Measurements from ENCODE around the gene SLC17A5.
"Not testable (repeated sequence)": the region's sequence is repeated elsewhere in the genome, so short reads cannot be mapped to it uniquely, and the experiment has no call there.

SLC17A5 gene

GRCh38 chr6:73613806-73614536, 39.8 kb downstream of the SLC17A5 start:
- no peak for DNase-seq

DNA sequence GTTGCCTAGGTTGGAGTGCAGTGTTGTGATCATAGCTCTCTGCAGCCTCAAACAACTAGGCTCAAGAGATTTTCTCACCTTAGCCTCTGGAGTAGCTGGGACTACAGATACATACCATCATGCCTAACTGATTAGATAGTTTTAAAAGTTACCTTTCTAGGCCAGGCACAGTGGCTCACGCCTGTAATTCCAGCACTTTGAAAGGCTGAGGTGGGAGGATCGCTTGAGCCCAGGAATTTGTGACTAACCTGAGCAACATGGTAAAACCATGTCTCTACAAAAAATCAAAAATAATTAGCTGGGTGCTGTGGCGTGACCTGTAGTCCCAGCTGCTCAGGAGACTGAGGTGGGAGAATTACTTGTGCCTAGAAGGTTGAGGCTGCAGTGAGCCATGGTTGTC, 41.2 kb downstream of the SLC17A5 start:
- no peak for DNase-seq

- DNase-seq = no peak
Measured at GRCh38 chr6:73610444-73611275, 43.1 kb downstream of the SLC17A5 start.

- DNase-seq = no peak
Measured at GRCh38 chr6:73608761-73609160, 45.0 kb downstream of the SLC17A5 start.

DNA sequence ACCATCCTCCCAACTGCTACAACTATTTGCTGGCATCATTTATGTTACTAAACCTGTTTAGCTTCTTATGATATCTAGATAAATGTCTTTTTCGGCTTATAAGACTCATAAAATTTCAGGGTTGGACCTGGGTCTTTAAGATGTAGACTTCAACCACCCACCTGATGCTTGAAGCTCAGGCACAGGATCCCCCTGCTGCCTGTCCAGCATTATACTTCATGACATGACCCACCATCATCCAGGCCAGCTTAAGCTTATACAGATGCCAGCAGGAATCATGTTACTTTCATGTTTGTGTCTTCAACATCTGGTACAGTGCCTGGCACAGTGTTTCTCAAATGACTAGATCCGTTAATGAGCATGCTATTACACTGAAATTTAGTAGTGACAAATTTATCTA, 47.4 kb downstream of the SLC17A5 start:
- no peak for DNase-seq

GRCh38 chr6:73604461-73604860, 49.3 kb downstream of the SLC17A5 start:
- no peak for DNase-seq

DNA sequence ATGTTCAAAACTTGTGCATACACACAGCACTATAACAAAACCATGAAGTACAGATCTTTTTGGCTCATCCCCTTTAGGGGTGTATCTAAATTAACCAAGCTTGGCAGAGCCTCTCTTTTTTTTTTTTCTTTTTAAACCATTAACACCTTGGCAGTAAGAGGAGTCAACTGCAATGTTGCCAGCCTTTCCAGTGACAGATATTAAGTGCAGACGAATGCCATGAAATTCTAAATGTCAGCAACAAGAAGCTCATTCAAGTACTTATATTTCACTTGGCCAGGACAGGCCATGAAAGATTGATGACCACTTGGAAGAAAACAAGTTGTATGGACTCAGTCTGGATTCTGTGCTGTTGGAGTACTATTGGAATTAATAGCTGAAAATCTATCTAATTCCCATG, 49.8 kb downstream of the SLC17A5 start:
- DNase-seq = no peak

GRCh38 chr6:73586416-73586974, 67.3 kb downstream of the SLC17A5 start:
- DNase-seq = no peak

- no peak for DNase-seq
Measured at GRCh38 chr6:73585566-73586415, 68.0 kb downstream of the SLC17A5 start.

- DNase-seq = no peak
Measured at GRCh38 chr6:73581293-73581692, 72.5 kb downstream of the SLC17A5 start.

DNA sequence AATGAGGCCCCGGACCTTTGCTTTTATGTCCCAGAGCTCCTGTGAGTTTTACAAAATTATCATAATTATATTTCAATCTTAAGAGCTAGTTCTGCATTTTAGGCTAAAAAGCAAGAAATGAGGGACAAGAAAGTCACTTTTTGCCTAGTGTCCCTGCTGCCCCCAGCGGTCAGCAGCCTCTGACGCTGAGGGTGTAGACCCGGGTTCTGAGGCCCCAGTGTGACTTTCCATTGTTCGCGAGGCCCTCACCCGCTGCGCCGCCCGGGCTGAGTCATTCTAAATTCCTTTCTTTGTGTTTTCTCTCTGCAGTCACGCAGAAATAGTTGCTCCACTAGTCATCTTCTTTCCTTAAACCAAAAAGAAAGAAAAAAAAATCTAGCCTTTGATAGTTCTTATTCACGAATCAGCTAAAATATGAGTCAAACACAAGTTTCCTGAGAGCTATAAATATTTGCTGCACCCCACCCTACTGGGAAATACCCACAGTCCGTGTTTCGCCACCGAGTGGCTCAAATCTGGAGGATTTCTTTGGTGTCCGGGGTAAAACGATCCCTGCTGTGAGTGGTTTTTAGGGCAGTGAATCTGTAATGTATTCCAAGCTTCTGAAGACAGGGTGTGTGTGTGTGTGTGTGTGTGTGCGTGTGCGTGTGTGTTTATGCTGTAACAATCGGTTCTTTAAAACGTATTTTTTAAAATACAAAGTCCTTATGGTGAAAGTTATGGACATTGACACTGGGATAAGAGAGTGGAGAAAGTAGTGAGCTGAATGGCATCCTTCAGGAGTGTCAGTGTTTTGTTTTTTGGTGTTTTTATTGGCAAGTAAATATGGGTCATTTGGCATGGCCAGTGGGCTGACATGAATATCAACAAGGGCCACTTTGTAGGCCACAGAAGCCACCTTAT, 73.3 kb downstream of the SLC17A5 start:
- peak; percentile 73 for DNase-seq

DNA sequence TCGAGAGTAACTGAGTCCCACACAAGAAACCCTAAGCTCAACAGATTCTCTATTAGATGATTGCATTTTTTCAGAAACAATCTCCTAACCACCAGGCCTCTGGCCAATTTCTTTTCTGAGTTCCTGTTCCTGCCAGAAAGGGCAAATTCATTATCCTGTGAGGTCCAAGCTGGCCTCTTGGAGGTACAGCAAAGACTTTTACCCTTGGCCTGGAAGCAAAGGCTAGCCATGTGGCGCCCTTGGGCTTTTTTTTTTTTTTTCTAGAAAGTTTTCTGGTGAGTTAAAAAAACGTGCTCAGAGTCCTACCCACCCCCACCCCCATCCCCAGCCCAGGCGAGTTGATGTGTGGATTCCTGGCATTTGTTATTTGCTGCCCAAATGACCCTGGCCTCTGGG, 73.9 kb downstream of the SLC17A5 start:
- no peak for DNase-seq

DNA sequence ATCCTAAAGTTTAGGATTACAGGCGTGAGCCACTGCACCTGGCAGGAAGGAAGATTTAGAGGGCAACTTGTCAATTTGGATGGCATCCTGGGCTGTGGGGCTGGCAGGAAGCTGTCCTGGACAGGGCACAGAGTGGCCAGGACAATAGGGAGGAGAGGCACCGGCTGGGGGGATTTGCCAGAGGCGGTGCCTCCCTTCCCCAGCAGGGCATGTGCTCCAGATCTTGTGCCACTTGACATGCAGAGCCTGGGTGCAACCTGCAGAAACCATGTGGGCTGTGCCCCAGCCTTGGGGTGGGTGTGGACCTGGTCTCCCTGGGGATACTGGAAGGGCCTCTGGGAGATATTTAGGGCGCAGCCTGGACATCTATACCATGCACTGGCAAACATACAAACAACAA, 74.4 kb downstream of the SLC17A5 start:
- DNase-seq = no peak

- no peak for DNase-seq
Measured at GRCh38 chr6:73577676-73578075, 76.1 kb downstream of the SLC17A5 start.

- not testable (repeated sequence) for DNase-seq
Measured at GRCh38 chr6:73572531-73572930, 81.3 kb downstream of the SLC17A5 start.

GRCh38 chr6:73571218-73572181, 82.3 kb downstream of the SLC17A5 start:
- not testable (repeated sequence) for DNase-seq

DNA sequence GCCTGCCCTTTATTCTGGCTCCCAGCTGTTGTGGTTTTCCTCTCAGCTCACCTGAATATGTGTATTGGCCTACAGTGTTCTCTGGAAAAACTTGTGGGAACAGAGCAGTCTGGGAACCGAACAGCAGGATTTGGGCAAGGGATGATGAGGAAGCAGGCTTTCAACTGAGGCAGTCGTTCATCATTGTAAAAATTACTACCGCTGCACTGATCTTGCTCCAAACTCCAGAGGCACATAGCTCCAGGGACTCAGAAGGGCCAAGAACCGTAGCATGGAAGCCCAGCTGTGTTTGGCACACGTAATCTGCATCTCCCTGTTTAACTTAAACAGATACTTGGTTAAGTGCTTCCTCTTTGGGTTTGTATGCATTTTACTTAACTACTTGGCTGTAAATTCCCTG, 84.7 kb downstream of the SLC17A5 start:
- DNase-seq = no peak

- no peak for DNase-seq
Measured at GRCh38 chr6:73566954-73567591, 86.7 kb downstream of the SLC17A5 start.

DNA sequence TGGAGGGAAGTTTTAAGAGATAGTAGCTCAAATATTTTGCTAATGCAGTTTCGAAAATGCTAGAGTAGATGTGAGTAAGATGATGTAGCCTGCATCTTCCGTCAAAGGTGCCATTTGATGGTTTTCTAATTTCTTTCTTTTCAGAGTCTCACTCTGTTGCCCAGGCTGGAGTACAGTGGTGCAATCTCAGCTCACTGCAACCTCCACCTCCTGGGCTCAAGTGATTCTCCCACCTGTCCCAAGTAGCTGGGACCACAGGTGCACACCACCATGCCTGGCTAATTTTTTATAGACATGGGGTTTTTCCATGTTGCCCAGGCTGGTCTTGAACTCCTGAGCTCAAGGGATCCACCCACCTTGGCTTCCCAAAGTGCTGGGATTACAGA, 87.3 kb downstream of the SLC17A5 start:
- not testable (repeated sequence) for DNase-seq

All from activated T-cell treated with anti-CD3 and anti-CD28 coated beads, Interleukin-2, amount 50 U/mL, for 1 hour (primary cell).